H1 (cell line): ENCODE measurements around the gene PTPN3. TPM values are rescaled to one million over a fixed set of nuclear protein-coding genes. Genes with fewer than 3 reads are reported as not detected.

Source experiments
- CTCF ChIA-PET: fragments of 300-600 bp; sonication (Branson Sonifier 250); formaldehyde crosslinking; loops from one replicate; lab custom pipeline; 2021; ENCODE audit not compliant: partially characterized antibody; lab: Charles Lee
- POLR2A ChIA-PET: fragments of 300-600 bp; sonication (Branson Sonifier 250); formaldehyde crosslinking; loops from one replicate; lab custom pipeline; 2021; ENCODE audit warnings: inconsistent platforms; ENCODE audit not compliant: partially characterized antibody; lab: Charles Lee
- DNase-seq, 2 experiments: peaks; one replicate each; pipeline versions ENCODE4 v3.0.0 to v3.0.0-alpha.2; 2010 to 2022; ENCODE audit warnings: low spot score in 2 of 2, low read depth in 1 of 2, mixed read lengths in 1 of 2
- FAIRE-seq: peaks from 2 replicates; lab custom pipeline; 2011; peaks lifted over from hg19 to GRCh38; lab: Jason Lieb, UNC
- H2AFZ ChIP-seq: 2 replicates; pipeline ENCODE4 v1.8.1; 2012; ENCODE audit warnings: low read length, inconsistent platforms
- H2AK5ac ChIP-seq: 2 replicates; pipeline ENCODE4 v1.6.1; 2013; ENCODE audit warnings: low read depth, low read length
- H2BK120ac ChIP-seq: replicated peaks from 2 replicates; pipeline ENCODE3; 2013; ENCODE audit warnings: low read depth, low read length, inconsistent platforms
- H2BK12ac ChIP-seq: 2 replicates; pipeline ENCODE4 v1.6.1; 2013; ENCODE audit warnings: low read depth, low read length
- H2BK15ac ChIP-seq: 2 replicates; pipeline ENCODE4 v1.6.1; 2013; ENCODE audit warnings: low read length
- H2BK20ac ChIP-seq: 2 replicates; pipeline ENCODE4 v1.6.1; 2013; ENCODE audit warnings: low read length
- H2BK5ac ChIP-seq: 2 replicates; pipeline ENCODE4 v1.6.1; 2013; ENCODE audit warnings: low read depth, low read length
- H3K14ac ChIP-seq: 2 replicates; pipeline ENCODE4 v1.6.1; 2013; ENCODE audit warnings: inconsistent platforms; ENCODE audit not compliant: insufficient read length
- H3K18ac ChIP-seq: 2 replicates; pipeline ENCODE4 v1.6.1; 2013; ENCODE audit warnings: low read length; ENCODE audit errors: extremely low read depth
- H3K23ac ChIP-seq: 2 replicates; pipeline ENCODE4 v1.6.1; 2013; ENCODE audit warnings: inconsistent platforms; ENCODE audit not compliant: insufficient read length
- H3K23me2 ChIP-seq: 2 replicates; pipeline ENCODE4 v1.6.1; 2013; ENCODE audit warnings: low read depth, low read length
- H3K27ac ChIP-seq: 2 replicates; pipeline ENCODE4 v1.6.1; 2011; ENCODE audit warnings: low read depth, low read length, inconsistent platforms
- H3K27me3 ChIP-seq, 4 experiments: replicated peaks in 1 of 4; 1 replicate in 1 of 4; 2 replicates in 3 of 4; pipeline versions ENCODE4 v1.6.1 to v1.8.1; 2011 to 2013; ENCODE audit warnings: low read length in 3 of 4, mild to moderate bottlenecking in 3 of 4, inconsistent platforms in 2 of 4, mixed read lengths in 2 of 4, moderate library complexity in 1 of 4; ENCODE audit not compliant: control insufficient read depth in 3 of 4, insufficient read depth in 3 of 4; ENCODE audit errors: extremely low read depth in 1 of 4
- H3K36me3 ChIP-seq, 4 experiments: 2 replicates each; pipeline versions ENCODE4 v1.6.1 to v1.8.1; 2011 to 2013; ENCODE audit warnings: mild to moderate bottlenecking in 4 of 4, low read length in 3 of 4, moderate library complexity in 2 of 4, control low read depth in 1 of 4, inconsistent platforms in 1 of 4; ENCODE audit not compliant: insufficient read depth in 4 of 4, control insufficient read depth in 2 of 4
- H3K4ac ChIP-seq: replicated peaks from 2 replicates; pipeline ENCODE3; 2013; ENCODE audit warnings: low read length, low read depth, mixed read lengths, inconsistent platforms; ENCODE audit not compliant: insufficient read length
- H3K4me1 ChIP-seq, 4 experiments: replicated peaks in 1 of 4; 1 replicate in 1 of 4; 2 replicates in 3 of 4; pipeline versions ENCODE4 v1.6.1 to v1.8.1; 2011 to 2013; ENCODE audit warnings: low read length in 3 of 4, inconsistent platforms in 2 of 4, mixed read lengths in 1 of 4; ENCODE audit not compliant: insufficient read depth in 4 of 4, control insufficient read depth in 3 of 4
- H3K4me2 ChIP-seq, 2 experiments: 2 replicates each; pipeline versions ENCODE4 v1.6.1 to v1.8.1; 2011 to 2013; ENCODE audit warnings: low read depth in 2 of 2, low read length in 2 of 2, control low read depth in 1 of 2, inconsistent platforms in 1 of 2, mild to moderate bottlenecking in 1 of 2; ENCODE audit not compliant: insufficient read depth in 1 of 2
- H3K4me3 ChIP-seq, 4 experiments: fragments of 200-600, 300-600 bp in 1 of 4; sonication (generic), shearing (Covaris generic), sonication (Bioruptor Twin) in 1 of 4; 2 replicates each; pipeline versions ENCODE4 v1.5.1 to v1.8.1; 2011 to 2016; ENCODE audit warnings: low read length in 4 of 4, low read depth in 3 of 4, control low read depth in 2 of 4, inconsistent platforms in 2 of 4, mild to moderate bottlenecking in 2 of 4, mixed read lengths in 1 of 4, moderate library complexity in 1 of 4; ENCODE audit not compliant: insufficient read depth in 2 of 4; ENCODE audit errors: extremely low read depth in 1 of 4
- H3K56ac ChIP-seq: replicated peaks from 2 replicates; pipeline ENCODE3; 2013; ENCODE audit warnings: low read depth, mild to moderate bottlenecking, mixed read lengths, low read length, inconsistent platforms; ENCODE audit not compliant: insufficient read length
- H3K79me1 ChIP-seq: 2 replicates; pipeline ENCODE4 v1.6.1; 2013; ENCODE audit warnings: low read depth, low read length, control low read depth
- H3K79me2 ChIP-seq, 2 experiments: 2 replicates each; pipeline versions ENCODE4 v1.6.1 to v1.8.1; 2012 to 2013; ENCODE audit warnings: low read length in 2 of 2, mild to moderate bottlenecking in 2 of 2, inconsistent platforms in 1 of 2; ENCODE audit not compliant: insufficient read depth in 2 of 2, control insufficient read depth in 1 of 2
- H3K9ac ChIP-seq, 4 experiments: replicated peaks in 1 of 4; 1 replicate in 1 of 4; 2 replicates in 3 of 4; pipeline versions ENCODE4 v1.6.1 to v1.8.1; 2011 to 2013; ENCODE audit warnings: low read depth in 3 of 4, low read length in 3 of 4, control low read depth in 2 of 4, mild to moderate bottlenecking in 2 of 4, moderate library complexity in 2 of 4, inconsistent platforms in 1 of 4; ENCODE audit errors: extremely low read depth in 1 of 4
- H3K9me3 ChIP-seq, 2 experiments: 2 replicates each; pipeline versions ENCODE4 v1.6.1 to v1.8.1; 2012 to 2013; ENCODE audit warnings: mild to moderate bottlenecking in 2 of 2, moderate library complexity in 2 of 2, control low read depth in 1 of 2, inconsistent platforms in 1 of 2, low read depth in 1 of 2, low read length in 1 of 2, mixed read lengths in 1 of 2; ENCODE audit not compliant: insufficient read depth in 2 of 2
- H4K20me1 ChIP-seq, 2 experiments: replicated peaks in 1 of 2; 2 replicates each; pipeline versions ENCODE3 to v1.8.1; 2011 to 2013; ENCODE audit warnings: inconsistent platforms in 2 of 2, low read length in 2 of 2, mild to moderate bottlenecking in 1 of 2; ENCODE audit not compliant: insufficient read depth in 2 of 2, control insufficient read depth in 1 of 2
- H4K5ac ChIP-seq: 2 replicates; pipeline ENCODE4 v1.6.1; 2013; ENCODE audit warnings: low read length, low read depth, mixed read lengths, inconsistent platforms; ENCODE audit not compliant: insufficient read length
- H4K8ac ChIP-seq: 2 replicates; pipeline ENCODE4 v1.8.0; 2013; ENCODE audit warnings: mild to moderate bottlenecking, moderate library complexity, low read length, inconsistent platforms; ENCODE audit not compliant: insufficient read depth; ENCODE audit errors: extremely low read depth
- H4K91ac ChIP-seq: replicated peaks from 2 replicates; pipeline ENCODE3; 2013; ENCODE audit warnings: low read length, mixed read lengths, inconsistent platforms; ENCODE audit not compliant: insufficient read length
- CHD1 ChIP-seq: IDR thresholded peaks from 2 replicates; pipeline ENCODE4 v1.6.1; 2012; ENCODE audit warnings: low read depth, low read length, improper control_type of control experiment
- EGR1 ChIP-seq: IDR thresholded peaks from 2 replicates; pipeline ENCODE4 v1.6.1; 2011; ENCODE audit warnings: low read depth, low read length, borderline replicate concordance
- GABPA ChIP-seq: IDR thresholded peaks from 2 replicates; pipeline ENCODE4 v1.6.1; 2011; ENCODE audit warnings: mild to moderate bottlenecking, low read length, moderate library complexity, borderline replicate concordance; ENCODE audit not compliant: insufficient read depth
- JUND ChIP-seq: IDR thresholded peaks from 2 replicates; pipeline ENCODE4 v1.6.1; 2011; ENCODE audit warnings: mild to moderate bottlenecking, improper control_type of control experiment, low read length
- RFX5 ChIP-seq: IDR thresholded peaks from 2 replicates; pipeline ENCODE4 v1.6.1; 2011; ENCODE audit warnings: low read depth, low read length, improper control_type of control experiment, borderline replicate concordance
- SIRT6 ChIP-seq: IDR thresholded peaks from one replicate; pipeline ENCODE4 v1.7.1; 2012; ENCODE audit warnings: low read length, inconsistent platforms
- SP2 ChIP-seq: IDR thresholded peaks from 2 replicates; pipeline ENCODE4 v1.6.1; 2012; ENCODE audit warnings: mild to moderate bottlenecking, low read length, inconsistent platforms
- WGBS, 2 experiments: shearing (Covaris generic) in 1 of 2; methylation state at CpG; one replicate each; pipeline versions ENCODE4 v1.1.6 to v1.1.7; 2013 to 2015; ENCODE audit warnings: low lambda C conversion rate in 2 of 2, mixed read lengths in 2 of 2, inconsistent platforms in 1 of 2, low coverage in 1 of 2, missing lambda C conversion rate in 1 of 2; ENCODE audit not compliant: insufficient replicate concordance in 2 of 2, insufficient coverage in 1 of 2, insufficient read length in 1 of 2; ENCODE audit errors: extremely low coverage in 1 of 2, missing lambda C conversion rate in 1 of 2; 5-methylcytosine and 5-hydroxymethylcytosine counted together
- polyA plus RNA-seq, 7 experiments: library from polyadenylated mRNA; depleted of rRNA in 3 of 7; stranded (reverse) in 5 of 7; unstranded in 2 of 7; fragments of >200 nt in 5 of 7; fragments of 200-250 nt in 2 of 7; gene quantifications; 1 replicate in 5 of 7; 2 replicates in 1 of 7; 4 replicates in 1 of 7; pipeline versions ENCODE4 v1.2.1 to v1.2.3, GENCODE V29; 2011 to 2013; ENCODE audit warnings: missing spikeins in 2 of 7, mixed read lengths in 2 of 7
- total RNA-seq: library from RNA; stranded (reverse); fragmentation: NEBNext Ultra II Directional; extraction: Animal tissue kit (Norgen Biotek cat#: 25700); gene quantifications from 2 replicates; pipeline ENCODE4 v1.2.1, GENCODE V29; 2021

The PTPN3 gene
- total and polyA plus RNA-seq, 2 of the 8 experiments (the other 6 are each of a cell fraction or from before 2014, with no cell fraction given): 2.9 to 3.7 TPM

- Histone ChIP-seq H3K4ac (no peak overlapping the region), H2BK20ac (no peak overlapping the region), H3K14ac (no peak overlapping the region), H4K8ac (no peak overlapping the region), H3K36me3 (no peaks in the 10 kb centered on the region), H3K23me2 (no peaks in the 10 kb centered on the region), H3K27me3 (no peaks in the 10 kb centered on the region), H2AK5ac (no peak overlapping the region), H3K79me1 (no peaks in the 10 kb centered on the region), H3K4me3 (no peak overlapping the region), H3K9ac (peak overlapping the region in 1 of 4 experiments; percentile 2; a peak in 1 of 7 replicates), H2BK120ac (peak overlapping the region; percentile 35), H3K18ac (no peak overlapping the region), H2BK5ac (no peak overlapping the region), H3K79me2 (no peaks in the 10 kb centered on the region), H2BK15ac (no peak overlapping the region), H3K23ac (no peak overlapping the region), H2BK12ac (no peak overlapping the region), H3K56ac (no peak overlapping the region), H3K27ac (no peak overlapping the region), H2AFZ (peak overlapping the region; percentile 33; the same call in 1 of the 2 replicates), H3K9me3 (no peaks in the 10 kb centered on the region), H4K5ac (no peak overlapping the region), H4K91ac (no peak overlapping the region), H4K20me1 (no peaks in the 10 kb centered on the region), H3K4me2 (no peak overlapping the region), H3K4me1 (no peaks in the 10 kb centered on the region; a peak in 2 of 7 replicates)
- DNase-seq (no peak), FAIRE-seq (no peak)
- ChIA-PET CTCF (interaction anchor here (0.8 to 1.7 kb wide), 3 partner anchors 9 to 104 kb away, joined by 3 to 7 read pairs (median 5); no protein-coding TSS in a partner anchor), POLR2A (interaction anchor here (1.5 kb wide), 1 partner anchor 9 kb away, joined by 4 read pairs; no protein-coding TSS in a partner anchor)
- no peak for TF ChIP-seq GABPA
- TF ChIP-seq CHD1: no peak
- no peak for TF ChIP-seq SP2
- TF ChIP-seq JUND: no peak
- no peak for TF ChIP-seq RFX5
- no peak for TF ChIP-seq EGR1
- no peak for TF ChIP-seq SIRT6
- WGBS, 2 experiments: 84% methylated on average over 3 of the region's 3 CpGs; no CpG with 5 or more reads in 1 of the 2 experiments
These were observed 161.7 kb downstream of the PTPN3 start for GRCh38 chr9:109336409-109336808.
